IMR-90 (cell line): ENCODE results near the gene C8B. TPM values are rescaled to one million over a fixed set of nuclear protein-coding genes. Genes with fewer than 3 reads are reported as not detected.

Experiments
- ATAC-seq: fragments of 200-7000 bp; cut with Tn5 transposase; 2 replicates; pipeline ENCODE4 v1.9.1; 2020; ENCODE audit warnings: low read depth, mild to moderate bottlenecking, moderate library complexity
- BruUV-seq: library from RNA; stranded (reverse); fragments of 400-500 nt; replicated peaks from 2 replicates; lab custom pipeline; 2021; lab: Mats Ljungman, UMichigan
- CTCF ChIA-PET: fragments of 300-600 bp; formaldehyde crosslinking; extraction: SDS; loops from one replicate; lab custom pipeline; 2021; ENCODE audit warnings: antibody characterized with exemption; lab: Yijun Ruan, JAX
- POLR2A ChIA-PET: fragments of 300-600 bp; sonication (Branson Sonifier 250); formaldehyde crosslinking; loops from one replicate; lab custom pipeline; 2022; ENCODE audit warnings: antibody characterized with exemption; ENCODE audit not compliant: unreplicated experiment; lab: Charles Lee
- DNase-seq: peaks from one replicate; pipeline ENCODE4 v3.0.0; 2013
- H2AFZ ChIP-seq: replicated peaks from 2 replicates; pipeline ENCODE3; 2013; ENCODE audit warnings: low read length, mild to moderate bottlenecking; ENCODE audit not compliant: poor library complexity
- H2AK5ac ChIP-seq: 2 replicates; pipeline ENCODE4 v1.6.1; 2013; ENCODE audit warnings: low read depth, low read length, inconsistent platforms
- H2AK9ac ChIP-seq: replicated peaks from 2 replicates; pipeline ENCODE3; 2013; ENCODE audit warnings: mild to moderate bottlenecking, low read depth, low read length, moderate library complexity; ENCODE audit not compliant: poor library complexity
- H2BK120ac ChIP-seq: 2 replicates; pipeline ENCODE4 v1.6.1; 2013; ENCODE audit warnings: low read depth, low read length, inconsistent platforms
- H2BK15ac ChIP-seq: 3 replicates; pipeline ENCODE4 v1.6.1; 2013; ENCODE audit warnings: low read depth, low read length, inconsistent platforms
- H2BK20ac ChIP-seq: 2 replicates; pipeline ENCODE4 v1.6.1; 2013; ENCODE audit warnings: low read depth, mild to moderate bottlenecking, inconsistent platforms, low read length, moderate library complexity
- H2BK5ac ChIP-seq: 2 replicates; pipeline ENCODE4 v1.6.1; 2013; ENCODE audit warnings: mild to moderate bottlenecking, low read depth, low read length, inconsistent platforms; ENCODE audit not compliant: poor library complexity, severe bottlenecking
- H3K14ac ChIP-seq: replicated peaks from 2 replicates; pipeline ENCODE4 v1.6.1; 2013; ENCODE audit warnings: low read depth, low read length, inconsistent platforms
- H3K18ac ChIP-seq: 2 replicates; pipeline ENCODE4 v1.6.1; 2013; ENCODE audit warnings: low read depth, low read length, control low read depth
- H3K23ac ChIP-seq: 2 replicates; pipeline ENCODE4 v1.6.1; 2013; ENCODE audit warnings: low read depth, low read length, inconsistent platforms
- H3K27ac ChIP-seq: 2 replicates; pipeline ENCODE4 v1.5.1; 2013; ENCODE audit warnings: mild to moderate bottlenecking, control low read depth, low read length; ENCODE audit not compliant: insufficient read depth
- H3K27me3 ChIP-seq: 2 replicates; pipeline ENCODE4 v1.6.1; 2013; ENCODE audit warnings: low read length; ENCODE audit not compliant: control insufficient read depth, insufficient read depth
- H3K36me3 ChIP-seq: 2 replicates; pipeline ENCODE4 v1.6.1; 2013; ENCODE audit warnings: low read length, mixed read lengths; ENCODE audit not compliant: control insufficient read depth, insufficient read depth
- H3K4ac ChIP-seq: 2 replicates; pipeline ENCODE4 v1.6.1; 2013; ENCODE audit warnings: low read depth, low read length, inconsistent platforms
- H3K4me1 ChIP-seq: 2 replicates; pipeline ENCODE4 v1.6.1; 2013; ENCODE audit warnings: low read length, mixed read lengths; ENCODE audit not compliant: control insufficient read depth, insufficient read depth
- H3K4me2 ChIP-seq: 2 replicates; pipeline ENCODE4 v1.6.1; 2013; ENCODE audit warnings: low read depth, mild to moderate bottlenecking, control low read depth, low read length, moderate library complexity
- H3K4me3 ChIP-seq: 2 replicates; pipeline ENCODE4 v1.5.1; 2013; ENCODE audit warnings: low read depth, mild to moderate bottlenecking, control low read depth, low read length, moderate library complexity; ENCODE audit not compliant: insufficient read depth
- H3K56ac ChIP-seq: 2 replicates; pipeline ENCODE4 v1.6.1; 2013; ENCODE audit warnings: low read length, inconsistent platforms; ENCODE audit not compliant: insufficient read depth; ENCODE audit errors: extremely low read depth
- H3K79me1 ChIP-seq, 2 experiments: 2 replicates each; pipeline ENCODE4 v1.6.1; 2013; ENCODE audit warnings: low read length in 2 of 2, inconsistent platforms in 1 of 2, low read depth in 1 of 2
- H3K9ac ChIP-seq: 2 replicates; pipeline ENCODE4 v1.6.1; 2013; ENCODE audit warnings: low read depth, low read length, control low read depth
- H3K9me1 ChIP-seq: 2 replicates; pipeline ENCODE4 v1.6.1; 2013; ENCODE audit warnings: low read length, inconsistent platforms; ENCODE audit not compliant: insufficient read depth
- H3K9me3 ChIP-seq: 2 replicates; pipeline ENCODE4 v1.6.1; 2013; ENCODE audit warnings: low read length; ENCODE audit not compliant: control insufficient read depth, insufficient read depth
- H4K20me1 ChIP-seq: 2 replicates; pipeline ENCODE4 v1.6.1; 2013; ENCODE audit warnings: low read length, inconsistent platforms; ENCODE audit not compliant: insufficient read depth
- H4K5ac ChIP-seq: 2 replicates; pipeline ENCODE4 v1.6.1; 2013; ENCODE audit warnings: mild to moderate bottlenecking, low read depth, low read length, control low read depth
- H4K8ac ChIP-seq, 2 experiments: 2 replicates each; pipeline ENCODE4 v1.6.1; 2013; ENCODE audit warnings: low read depth in 2 of 2, low read length in 2 of 2, control low read depth in 1 of 2, inconsistent platforms in 1 of 2
- H4K91ac ChIP-seq: 2 replicates; pipeline ENCODE4 v1.6.1; 2013; ENCODE audit warnings: low read depth, low read length, inconsistent platforms; ENCODE audit not compliant: insufficient read depth
- CEBPB ChIP-seq: IDR thresholded peaks from 2 replicates; pipeline ENCODE4 v1.6.1; 2012; ENCODE audit warnings: low read depth, low read length, improper control_type of control experiment
- CTCF ChIP-seq: conservative IDR thresholded peaks from 2 replicates; pipeline ENCODE4 v1.5.1; 2012; ENCODE audit warnings: mild to moderate bottlenecking, low read depth, low read length, improper control_type of control experiment
- ELK1 ChIP-seq: fragments of 150-350 bp; IDR thresholded peaks from 2 replicates; pipeline ENCODE4 v1.6.1; 2016; ENCODE audit warnings: low read depth, mild to moderate bottlenecking, low read length, moderate library complexity, borderline replicate concordance
- NFE2L2 ChIP-seq: fragments of 150-350 bp; IDR thresholded peaks from 2 replicates; pipeline ENCODE4 v1.6.1; 2016; ENCODE audit warnings: low read depth, mild to moderate bottlenecking, low read length
- POLR2A ChIP-seq: IDR thresholded peaks from 2 replicates; pipeline ENCODE4 v1.6.1; 2012; ENCODE audit warnings: mild to moderate bottlenecking, low read depth, low read length
- RFX5 ChIP-seq: IDR thresholded peaks from 2 replicates; pipeline ENCODE4 v1.8.0; 2012; ENCODE audit warnings: low read depth, mild to moderate bottlenecking, low read length, moderate library complexity
- USF2 ChIP-seq: fragments of 150-350 bp; IDR thresholded peaks from 2 replicates; pipeline ENCODE4 v1.6.1; 2017; ENCODE audit warnings: mild to moderate bottlenecking, antibody characterized with exemption, low read length, low read depth
- WGBS, 2 experiments: methylation state at CpG; one replicate each; pipeline versions ENCODE4 v1.1.5 to v1.1.7; 2013; ENCODE audit warnings: missing lambda C conversion rate in 2 of 2; ENCODE audit not compliant: insufficient read length in 1 of 2; ENCODE audit errors: extremely low coverage in 2 of 2; 5-methylcytosine and 5-hydroxymethylcytosine counted together
- dilution Hi-C: fragments of 300-500 bp; cut with HindIII; formaldehyde crosslinking; loops from one replicate; pipeline ENCODE4 v1.14.3; 2018; ENCODE audit warnings: low sequenced_read_pairs; ENCODE audit not compliant: unreplicated experiment
- in situ Hi-C: fragments of 300-500 bp; cut with MboI; formaldehyde crosslinking; loops from 3 replicates; pipeline ENCODE4 v1.14.3; 2019; ENCODE audit warnings: low sequenced_read_pairs, inconsistent platforms, mixed read lengths
- intact Hi-C: fragments of 100-400 bp; cut with micrococcal nuclease; formaldehyde crosslinking; loops from 2 replicates; pipeline ENCODE4 v1.10.0; 2022
- polyA plus RNA-seq, 3 experiments: library from polyadenylated mRNA; depleted of rRNA; stranded (reverse); fragments of >200 nt; gene quantifications; 2 replicates each; pipeline ENCODE4 v1.2.3, GENCODE V29; 2012; ENCODE audit warnings: low replicate concordance in 1 of 3
- total RNA-seq: library from RNA; depleted of rRNA; stranded (reverse); fragments of >200 nt; gene quantifications from 2 replicates; pipeline ENCODE4 v1.2.3, GENCODE V29; 2012

The C8B gene
- total and polyA plus RNA-seq, 2 of the 4 experiments (the other 2 are of a cell fraction), result not detected

GRCh38 chr1:56880774-56881173 is 85.0 kb downstream of the C8B start:
- Histone ChIP-seq H4K8ac (no peak overlapping the region), H3K23ac (no peak overlapping the region), H3K18ac (no peak overlapping the region), H3K9me3 (no peaks in the 10 kb centered on the region), H2BK20ac (no peak overlapping the region), H3K79me1 (no peaks in the 10 kb centered on the region), H3K4me1 (peaks cover 3% of the 10 kb centered on the region; the same call in 1 of the 2 replicates), H2BK120ac (no peak overlapping the region), H3K56ac (no peak overlapping the region), H2AK5ac (no peak overlapping the region), H4K20me1 (no peaks in the 10 kb centered on the region), H3K9ac (no peak overlapping the region), H3K27me3 (no peaks in the 10 kb centered on the region), H3K9me1 (no peaks in the 10 kb centered on the region), H3K4me3 (no peak overlapping the region), H2AK9ac (no peak overlapping the region), H3K36me3 (no peaks in the 10 kb centered on the region), H4K91ac (no peak overlapping the region), H3K4me2 (no peak overlapping the region), H2AFZ (no peak overlapping the region), H3K27ac (no peak overlapping the region), H3K4ac (no peak overlapping the region), H2BK15ac (no peak overlapping the region), H2BK5ac (no peak overlapping the region), H3K14ac (no peak overlapping the region), H4K5ac (no peak overlapping the region)
- no peak for DNase-seq
- no peak for ATAC-seq
- ChIA-PET CTCF (interaction anchor here (0.6 kb wide), 1 partner anchor 136 kb away, joined by 3 read pairs; no protein-coding TSS in a partner anchor), POLR2A (no interaction called here)
- BruUV-seq, result no TSS peak
- intact Hi-C loops, result no loop called here
- TF ChIP-seq CTCF (no peak), ELK1 (no peak), POLR2A (no peak), NFE2L2 (no peak), USF2 (no peak), RFX5 (no peak), CEBPB (no peak)
- dilution Hi-C loops, result no loop called here
- WGBS, 2 experiments, result no CpG with 5 or more reads among the region's 1 CpG
- in situ Hi-C loops, result no loop called here
